Measurements from ENCODE around the gene VSTM5.

VSTM5 gene

GRCh38 chr11:93849751-93850593 is 446 bp downstream of the VSTM5 start:
- no peak for DNase-seq (ENCODE audit: insufficient read length, low spot score)
- TF ChIP-seq POLR2A (IDR thresholded peaks at IDR 0.05; ENCODE audit: low read depth, low read length) = no peak
- FAIRE-seq = no peak

DNA sequence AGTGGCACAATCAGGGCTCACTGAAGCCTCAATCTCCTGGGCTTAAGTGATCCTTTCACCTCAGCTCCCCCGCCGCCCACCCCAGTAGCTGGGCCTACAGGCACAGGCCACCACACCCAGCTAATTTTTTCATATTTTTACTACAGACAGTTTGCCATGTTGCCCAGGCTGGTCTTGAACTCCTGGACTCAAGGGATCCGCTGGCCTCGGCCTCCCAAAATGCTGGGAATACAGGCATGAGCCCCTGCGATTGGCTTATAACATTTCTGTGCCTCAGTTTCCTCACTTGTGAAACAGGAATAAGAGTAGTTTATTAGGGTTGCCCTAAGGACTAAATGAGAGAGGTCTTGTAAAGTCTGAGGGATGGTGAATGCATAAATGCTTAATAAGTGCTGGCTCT is 1.2 kb downstream of the VSTM5 start:
- FAIRE-seq = no peak
- DNase-seq (ENCODE audit: insufficient read length, low spot score) = no peak
- TF ChIP-seq POLR2A (IDR thresholded peaks at IDR 0.05; ENCODE audit: low read depth, low read length) = no peak

DNA sequence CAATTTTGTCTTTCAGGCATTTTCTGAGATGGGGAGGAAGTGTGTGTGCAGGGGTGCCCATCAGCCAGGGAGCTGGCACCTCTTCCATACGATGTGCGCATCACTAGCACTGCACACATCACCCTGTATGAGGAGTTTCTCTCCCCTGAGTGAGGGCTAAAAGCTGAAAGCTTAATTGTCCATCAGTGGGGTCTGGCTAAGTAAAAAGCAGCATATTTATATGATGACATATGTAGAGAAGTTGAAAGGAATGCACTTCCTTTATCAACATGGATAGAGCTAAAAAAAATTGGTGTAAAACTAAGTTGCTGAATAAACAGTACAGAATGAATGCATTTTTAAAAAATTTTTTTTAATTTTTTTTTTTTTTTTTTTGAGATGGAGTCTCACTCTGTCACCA is 4.0 kb downstream of the VSTM5 start:
- no peak for FAIRE-seq
- DNase-seq (ENCODE audit: insufficient read length, low spot score) = no peak

GRCh38 chr11:93845181-93846092 is 5.0 kb downstream of the VSTM5 start:
- no peak for DNase-seq (ENCODE audit: insufficient read length, low spot score)
- no peak for FAIRE-seq
- TF ChIP-seq POLR2A (IDR thresholded peaks at IDR 0.05; ENCODE audit: low read depth, low read length) = no peak

More for the DNA sequence above, 4.0 kb downstream of the VSTM5 start:
- TF ChIP-seq POLR2A (IDR thresholded peaks at IDR 0.05; ENCODE audit: low read depth, low read length) = no peak

DNA sequence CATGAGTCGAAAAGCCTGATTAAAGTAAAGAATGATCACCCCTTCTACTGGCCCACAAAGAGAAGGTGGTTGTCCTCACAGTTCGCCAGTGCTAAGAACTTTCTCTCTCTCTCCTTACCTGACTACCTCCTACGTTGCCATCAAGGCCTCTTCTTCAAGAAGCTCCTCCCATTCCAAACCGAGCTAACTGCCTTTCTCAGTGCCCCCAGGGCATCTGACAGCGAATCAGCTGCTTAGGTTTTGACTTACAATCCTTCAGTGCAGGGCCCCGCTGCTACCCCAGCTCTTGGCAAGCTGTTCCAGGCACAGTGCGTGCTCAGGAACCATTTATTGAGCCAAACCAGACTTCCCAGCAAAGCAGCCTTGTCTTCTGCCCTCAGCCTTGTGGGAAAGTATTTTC is 5.8 kb downstream of the VSTM5 start:
- FAIRE-seq (no peak), DNase-seq (ENCODE audit: insufficient read length, low spot score) (no peak)
- no peak for TF ChIP-seq POLR2A (IDR thresholded peaks at IDR 0.05; ENCODE audit: low read depth, low read length)

DNA sequence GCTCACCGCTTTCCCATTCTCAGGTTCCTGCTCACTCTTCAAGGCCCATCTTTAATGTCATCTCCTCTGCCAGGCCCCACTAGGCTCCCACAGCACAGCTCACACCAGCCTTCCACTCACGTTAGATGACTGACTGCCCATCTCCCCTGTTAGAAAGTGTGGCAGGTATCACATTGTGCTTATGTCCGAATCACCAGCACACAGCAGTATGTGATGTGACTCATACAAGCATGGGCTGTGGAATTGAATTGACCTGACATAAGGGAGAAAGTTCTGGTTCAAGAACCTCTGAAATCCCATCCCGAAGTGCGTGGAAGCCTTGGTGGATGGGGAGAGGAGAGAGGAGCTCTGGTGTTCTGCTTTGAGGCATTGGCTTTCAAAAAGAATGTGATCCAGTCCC is 6.5 kb downstream of the VSTM5 start:
- no peak for DNase-seq (ENCODE audit: insufficient read length, low spot score)
- TF ChIP-seq POLR2A (IDR thresholded peaks at IDR 0.05; ENCODE audit: low read depth, low read length) = no peak
- no peak for FAIRE-seq

GRCh38 chr11:93842461-93842860 is 8.0 kb downstream of the VSTM5 start:
- DNase-seq (ENCODE audit: insufficient read length, low spot score) (peak; percentile 74), FAIRE-seq (peak; percentile 89)
- no peak for TF ChIP-seq POLR2A (IDR thresholded peaks at IDR 0.05; ENCODE audit: low read depth, low read length)

GRCh38 chr11:93842034-93842433 is 8.4 kb downstream of the VSTM5 start:
- TF ChIP-seq POLR2A (IDR thresholded peaks at IDR 0.05; ENCODE audit: low read depth, low read length) = no peak
- DNase-seq (ENCODE audit: insufficient read length, low spot score) (no peak), FAIRE-seq (no peak)

GRCh38 chr11:93841446-93841845 is 9.0 kb downstream of the VSTM5 start:
- TF ChIP-seq POLR2A (IDR thresholded peaks at IDR 0.05; ENCODE audit: low read depth, low read length) = no peak
- FAIRE-seq (no peak), DNase-seq (ENCODE audit: insufficient read length, low spot score) (no peak)

DNA sequence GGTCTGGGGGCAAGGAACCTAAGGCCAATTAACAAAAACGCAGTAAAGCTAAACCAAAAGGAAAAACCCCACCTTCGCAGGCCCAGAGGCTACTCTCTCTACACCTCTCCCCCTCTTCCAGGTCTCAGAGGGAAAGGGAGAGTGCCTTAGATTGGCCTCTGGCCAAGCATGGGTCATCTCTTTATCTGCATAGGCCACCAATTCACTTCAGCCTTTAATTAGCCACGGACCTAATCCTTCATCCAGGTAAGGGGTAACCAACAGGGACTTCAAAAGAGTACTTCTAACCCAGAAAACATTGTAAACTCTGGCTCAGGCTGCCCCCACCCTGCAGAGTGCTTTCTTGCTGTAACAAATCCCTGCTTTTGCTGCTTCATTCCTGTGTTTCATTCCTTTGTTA is 9.4 kb downstream of the VSTM5 start:
- FAIRE-seq = no peak
- no peak for TF ChIP-seq POLR2A (IDR thresholded peaks at IDR 0.05; ENCODE audit: low read depth, low read length)
- no peak for DNase-seq (ENCODE audit: insufficient read length, low spot score)

GRCh38 chr11:93840180-93840579 is 10.2 kb downstream of the VSTM5 start:
- no peak for TF ChIP-seq POLR2A (IDR thresholded peaks at IDR 0.05; ENCODE audit: low read depth, low read length)
- DNase-seq (ENCODE audit: insufficient read length, low spot score) (no peak), FAIRE-seq (no peak)

DNA sequence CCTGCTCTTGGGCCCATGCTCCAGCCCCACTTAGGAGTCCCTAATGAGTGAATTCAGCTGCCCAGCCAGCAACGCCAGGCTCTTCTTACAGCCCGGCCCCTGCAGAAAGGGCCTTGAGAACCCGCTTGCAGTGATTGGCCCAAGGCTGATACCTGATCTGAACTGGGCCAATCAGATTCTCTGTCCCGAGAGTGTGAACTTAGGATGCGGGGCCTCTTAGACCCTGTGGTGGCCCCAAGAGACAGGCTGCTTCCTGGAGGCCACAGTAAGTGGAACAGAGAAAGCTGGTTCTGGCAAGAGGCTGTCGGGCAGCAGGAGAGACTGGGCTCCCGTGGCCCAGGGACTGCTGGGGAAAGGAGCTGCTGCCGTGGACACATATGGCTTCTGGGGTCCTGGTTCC is 11.5 kb downstream of the VSTM5 start:
- no peak for TF ChIP-seq POLR2A (IDR thresholded peaks at IDR 0.05; ENCODE audit: low read depth, low read length)
- FAIRE-seq = no peak
- DNase-seq (ENCODE audit: insufficient read length, low spot score) = no peak

DNA sequence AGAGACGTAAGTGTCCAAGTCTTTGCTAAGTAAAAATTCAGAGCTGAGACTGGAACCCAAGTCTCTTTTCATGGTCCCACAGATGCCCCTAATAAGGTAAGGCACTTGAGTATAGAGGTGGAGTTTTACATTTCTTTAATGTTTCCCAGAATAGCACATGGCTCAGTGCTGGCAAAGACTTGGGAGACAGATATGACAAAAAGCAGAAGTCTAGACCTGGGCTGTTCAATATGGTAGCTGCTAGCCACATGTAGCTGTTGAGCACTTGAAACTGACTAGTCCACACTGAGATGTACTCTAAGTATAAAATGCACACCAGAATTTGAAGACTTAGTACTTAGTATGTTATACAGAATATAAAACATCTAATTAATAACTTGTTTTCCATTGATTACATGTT is 17.6 kb downstream of the VSTM5 start:
- FAIRE-seq = no peak
- no peak for DNase-seq (ENCODE audit: insufficient read length, low spot score)
- TF ChIP-seq POLR2A (IDR thresholded peaks at IDR 0.05; ENCODE audit: low read depth, low read length) = no peak

GRCh38 chr11:93831343-93832127 is 18.9 kb downstream of the VSTM5 start:
- TF ChIP-seq POLR2A (IDR thresholded peaks at IDR 0.05; ENCODE audit: low read depth, low read length) = no peak
- no peak for FAIRE-seq
- DNase-seq (ENCODE audit: insufficient read length, low spot score) = no peak

All from H54 (cell line).